ENCODE data around the gene HDAC7.

DNA sequence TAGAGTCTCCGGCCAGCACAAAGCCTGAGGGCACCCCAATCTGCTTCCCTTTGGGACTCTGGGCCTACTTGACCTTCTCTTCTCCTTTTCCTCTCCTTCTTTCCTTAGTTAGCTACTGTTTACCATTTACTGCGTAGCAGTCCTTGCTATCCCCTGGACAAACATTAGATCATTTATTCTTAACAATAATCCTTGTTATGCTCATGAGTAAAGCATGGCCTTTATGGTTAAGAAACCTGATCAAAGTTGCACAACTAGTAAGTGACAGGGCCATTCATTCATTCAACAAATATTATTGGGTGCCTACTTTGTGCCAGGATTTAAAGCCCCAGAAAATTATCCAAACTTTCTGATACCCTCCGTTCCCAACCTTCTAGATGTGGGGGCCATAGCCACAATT lies 3.2 kb upstream of the HDAC7 start:
- TF ChIP-seq POLR2A (IDR thresholded peaks at IDR 0.05) (no peak), POLR2AphosphoS5 (IDR thresholded peaks at IDR 0.05) (peak; percentile 65)
- TF ChIP-seq, protein P1, sequence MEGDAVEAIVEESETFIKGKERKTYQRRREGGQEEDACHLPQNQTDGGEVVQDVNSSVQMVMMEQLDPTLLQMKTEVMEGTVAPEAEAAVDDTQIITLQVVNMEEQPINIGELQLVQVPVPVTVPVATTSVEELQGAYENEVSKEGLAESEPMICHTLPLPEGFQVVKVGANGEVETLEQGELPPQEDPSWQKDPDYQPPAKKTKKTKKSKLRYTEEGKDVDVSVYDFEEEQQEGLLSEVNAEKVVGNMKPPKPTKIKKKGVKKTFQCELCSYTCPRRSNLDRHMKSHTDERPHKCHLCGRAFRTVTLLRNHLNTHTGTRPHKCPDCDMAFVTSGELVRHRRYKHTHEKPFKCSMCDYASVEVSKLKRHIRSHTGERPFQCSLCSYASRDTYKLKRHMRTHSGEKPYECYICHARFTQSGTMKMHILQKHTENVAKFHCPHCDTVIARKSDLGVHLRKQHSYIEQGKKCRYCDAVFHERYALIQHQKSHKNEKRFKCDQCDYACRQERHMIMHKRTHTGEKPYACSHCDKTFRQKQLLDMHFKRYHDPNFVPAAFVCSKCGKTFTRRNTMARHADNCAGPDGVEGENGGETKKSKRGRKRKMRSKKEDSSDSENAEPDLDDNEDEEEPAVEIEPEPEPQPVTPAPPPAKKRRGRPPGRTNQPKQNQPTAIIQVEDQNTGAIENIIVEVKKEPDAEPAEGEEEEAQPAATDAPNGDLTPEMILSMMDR (IDR thresholded peaks at IDR 0.05): no peak
